ENCODE data around the gene ATP8A2. TPM values are rescaled to one million over a fixed set of nuclear protein-coding genes. Genes with fewer than 3 reads are reported as not detected.
"Not testable (repeated sequence)": the region's sequence is repeated elsewhere in the genome, so short reads cannot be mapped to it uniquely, and the experiment has no call there.

Gene ATP8A2
- total RNA-seq, 1 donor from 2014 or later = not detected

DNA sequence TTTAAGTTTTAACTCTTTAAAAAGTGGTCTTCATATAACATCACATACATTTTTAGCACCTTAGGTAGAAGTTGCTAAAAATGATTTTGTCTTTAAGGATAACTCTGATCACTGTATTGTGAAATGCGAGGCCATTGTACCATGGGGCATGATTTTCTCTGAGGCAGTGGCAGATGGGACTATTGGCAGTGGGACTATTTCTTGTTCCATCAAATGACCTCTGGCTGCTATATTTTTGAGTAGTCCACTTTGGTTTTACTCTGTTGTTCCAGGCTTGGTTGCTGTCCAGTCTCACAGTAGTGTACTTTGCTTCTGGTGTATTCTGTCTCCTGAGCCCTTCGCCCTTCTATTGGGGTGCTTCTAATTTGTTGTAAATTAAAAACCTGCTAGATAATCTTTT, 156.5 kb downstream of the ATP8A2 start:
- FAIRE-seq = no peak

DNA sequence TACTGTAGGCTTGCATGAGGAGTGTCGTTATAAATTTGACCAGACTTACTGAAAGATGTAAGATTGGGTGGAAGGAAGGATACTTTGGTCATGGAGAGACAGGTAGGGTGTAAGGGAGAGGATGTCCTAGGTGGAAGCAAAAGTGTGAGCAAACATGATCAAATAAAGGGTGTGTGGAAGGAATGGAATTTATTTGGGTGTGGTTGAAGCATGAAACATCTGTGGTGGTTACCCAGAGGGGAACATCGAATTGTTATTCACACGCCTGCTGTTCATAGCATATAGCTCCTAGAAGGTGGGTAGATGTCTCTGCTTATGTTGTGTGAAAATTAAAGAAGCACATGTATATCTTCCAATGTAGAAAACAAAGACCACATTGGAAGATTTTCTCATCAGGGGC, 157.7 kb downstream of the ATP8A2 start:
- FAIRE-seq = no peak

More for the DNA sequence above, 156.5 kb downstream of the ATP8A2 start:
- H3K27me3 ChIP-seq (ENCODE audit: control insufficient read depth, insufficient read depth, low read length) = no peaks in the 10 kb centered on the region
- TF ChIP-seq, protein P1, sequence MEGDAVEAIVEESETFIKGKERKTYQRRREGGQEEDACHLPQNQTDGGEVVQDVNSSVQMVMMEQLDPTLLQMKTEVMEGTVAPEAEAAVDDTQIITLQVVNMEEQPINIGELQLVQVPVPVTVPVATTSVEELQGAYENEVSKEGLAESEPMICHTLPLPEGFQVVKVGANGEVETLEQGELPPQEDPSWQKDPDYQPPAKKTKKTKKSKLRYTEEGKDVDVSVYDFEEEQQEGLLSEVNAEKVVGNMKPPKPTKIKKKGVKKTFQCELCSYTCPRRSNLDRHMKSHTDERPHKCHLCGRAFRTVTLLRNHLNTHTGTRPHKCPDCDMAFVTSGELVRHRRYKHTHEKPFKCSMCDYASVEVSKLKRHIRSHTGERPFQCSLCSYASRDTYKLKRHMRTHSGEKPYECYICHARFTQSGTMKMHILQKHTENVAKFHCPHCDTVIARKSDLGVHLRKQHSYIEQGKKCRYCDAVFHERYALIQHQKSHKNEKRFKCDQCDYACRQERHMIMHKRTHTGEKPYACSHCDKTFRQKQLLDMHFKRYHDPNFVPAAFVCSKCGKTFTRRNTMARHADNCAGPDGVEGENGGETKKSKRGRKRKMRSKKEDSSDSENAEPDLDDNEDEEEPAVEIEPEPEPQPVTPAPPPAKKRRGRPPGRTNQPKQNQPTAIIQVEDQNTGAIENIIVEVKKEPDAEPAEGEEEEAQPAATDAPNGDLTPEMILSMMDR (IDR thresholded peaks at IDR 0.05; ENCODE audit: insufficient read depth, low read length, severe bottlenecking) = no peak
- no peak for DNase-seq (ENCODE audit: low read depth)
- H3K4me3 ChIP-seq (ENCODE audit: low read depth, low read length) = no peak overlapping the region
- no peaks in the 10 kb centered on the region for H3K36me3 ChIP-seq (ENCODE audit: control insufficient read depth, insufficient read depth, low read length)

GRCh38 chr13:25538276-25538675, 166.5 kb downstream of the ATP8A2 start:
- DNase-seq (ENCODE audit: low read depth) = no peak
- no peaks in the 10 kb centered on the region for H3K36me3 ChIP-seq (ENCODE audit: control insufficient read depth, insufficient read depth, low read length)
- no peaks in the 10 kb centered on the region for H3K27me3 ChIP-seq (ENCODE audit: control insufficient read depth, insufficient read depth, low read length)
- H3K4me3 ChIP-seq (ENCODE audit: low read depth, low read length) = no peak overlapping the region
- no peak for FAIRE-seq
- TF ChIP-seq, protein P1 (IDR thresholded peaks at IDR 0.05; ENCODE audit: insufficient read depth, low read length, severe bottlenecking) = no peak

More for the DNA sequence above, 157.7 kb downstream of the ATP8A2 start:
- TF ChIP-seq, protein P1 (IDR thresholded peaks at IDR 0.05; ENCODE audit: insufficient read depth, low read length, severe bottlenecking) = no peak
- Histone ChIP-seq H3K27me3 (ENCODE audit: control insufficient read depth, insufficient read depth, low read length) (no peaks in the 10 kb centered on the region), H3K36me3 (ENCODE audit: control insufficient read depth, insufficient read depth, low read length) (no peaks in the 10 kb centered on the region), H3K4me3 (ENCODE audit: low read depth, low read length) (no peak overlapping the region)
- peak; percentile 5 for DNase-seq (ENCODE audit: low read depth)

DNA sequence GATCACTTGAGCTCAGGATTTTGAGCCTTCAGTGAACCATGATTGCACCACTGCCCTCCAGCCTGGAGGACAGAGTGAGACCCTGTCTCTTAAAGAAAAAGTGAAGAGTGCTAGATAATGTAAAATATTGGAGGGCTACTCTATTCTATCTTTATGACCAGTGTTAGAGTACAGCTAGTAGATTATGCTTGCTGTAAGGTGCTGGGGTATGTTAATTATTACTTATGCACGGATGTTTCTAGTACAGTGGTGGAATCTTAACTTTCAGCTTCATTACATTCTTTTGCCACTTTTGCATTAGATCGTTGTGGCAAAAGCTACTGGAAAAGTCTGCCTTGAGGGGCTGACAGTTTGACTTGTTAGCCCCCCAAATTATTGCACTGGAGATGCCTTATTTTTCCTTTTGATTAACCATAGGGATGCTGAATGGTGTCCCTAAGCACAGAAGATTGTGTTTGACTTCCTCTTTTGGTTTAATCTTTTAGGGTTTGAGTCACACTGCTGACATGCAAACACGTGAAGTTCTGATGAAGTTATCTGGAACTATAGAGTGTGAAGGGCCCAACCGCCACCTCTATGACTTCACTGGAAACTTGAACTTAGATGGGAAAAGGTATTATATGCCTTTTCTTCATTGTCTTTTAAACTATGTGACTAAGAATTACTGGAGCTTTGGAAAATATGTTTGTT, 169.8 kb downstream of the ATP8A2 start:
- H3K27me3 ChIP-seq (ENCODE audit: control insufficient read depth, insufficient read depth, low read length) = no peaks in the 10 kb centered on the region

DNA sequence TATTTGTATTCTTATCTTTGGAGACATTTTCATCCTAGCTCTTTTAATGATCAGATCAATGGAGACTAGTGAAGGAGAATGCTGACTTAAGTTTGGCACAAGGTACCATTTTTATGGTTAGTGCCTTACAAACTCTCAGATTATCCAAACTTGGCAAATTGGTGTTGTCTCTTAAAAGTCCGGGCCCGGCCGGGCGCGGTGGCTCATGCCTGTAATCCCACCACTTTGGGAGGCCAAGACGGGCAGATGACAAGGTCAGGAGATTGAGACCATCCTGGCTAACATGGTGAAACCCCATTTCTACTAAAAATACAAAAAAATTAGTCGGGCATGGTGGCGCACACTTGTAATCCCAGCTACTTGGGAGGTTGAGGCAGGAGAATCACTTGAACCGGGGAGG, 177.2 kb downstream of the ATP8A2 start:
- not testable (repeated sequence) for DNase-seq (ENCODE audit: low read depth); H3K36me3 ChIP-seq (ENCODE audit: control insufficient read depth, insufficient read depth, low read length); H3K4me3 ChIP-seq (ENCODE audit: low read depth, low read length); FAIRE-seq; H3K27me3 ChIP-seq (ENCODE audit: control insufficient read depth, insufficient read depth, low read length)

More for the DNA sequence above, 169.8 kb downstream of the ATP8A2 start:
- Histone ChIP-seq H3K4me3 (ENCODE audit: low read depth, low read length) (no peak overlapping the region), H3K36me3 (ENCODE audit: control insufficient read depth, insufficient read depth, low read length) (no peaks in the 10 kb centered on the region)
- TF ChIP-seq, protein P1 (IDR thresholded peaks at IDR 0.05; ENCODE audit: insufficient read depth, low read length, severe bottlenecking) = no peak
- DNase-seq (ENCODE audit: low read depth) (no peak), FAIRE-seq (no peak)

DNA sequence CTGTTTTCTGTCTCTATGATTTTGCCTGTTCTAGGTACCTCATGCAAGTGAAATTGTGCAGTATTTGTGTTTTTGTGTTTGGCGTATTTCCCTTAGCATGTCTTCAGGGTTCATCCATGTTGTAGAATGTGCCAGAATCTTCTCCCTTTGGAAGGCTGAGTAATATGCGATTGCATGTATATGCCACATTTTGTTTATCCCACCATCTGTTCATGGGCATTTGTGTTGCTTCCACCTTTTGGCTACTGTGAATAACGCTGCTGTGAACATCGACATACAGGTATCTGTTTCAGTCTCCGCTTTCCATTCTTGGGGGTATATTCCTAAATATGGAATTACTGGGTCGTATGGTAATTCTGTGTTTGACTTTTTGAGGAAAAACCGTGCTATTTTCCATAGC, 190.0 kb downstream of the ATP8A2 start:
- TF ChIP-seq, protein P1 (IDR thresholded peaks at IDR 0.05; ENCODE audit: insufficient read depth, low read length, severe bottlenecking) = no peak
- Histone ChIP-seq H3K36me3 (ENCODE audit: control insufficient read depth, insufficient read depth, low read length) (no peaks in the 10 kb centered on the region), H3K4me3 (ENCODE audit: low read depth, low read length) (no peak overlapping the region), H3K27me3 (ENCODE audit: control insufficient read depth, insufficient read depth, low read length) (no peaks in the 10 kb centered on the region)
- DNase-seq (ENCODE audit: low read depth) = no peak
- no peak for FAIRE-seq
